ENCODE results near the gene CYP2F1.
"Not testable (repeated sequence)": the region's sequence is repeated elsewhere in the genome, so short reads cannot be mapped to it uniquely, and the experiment has no call there.

Gene CYP2F1

DNA sequence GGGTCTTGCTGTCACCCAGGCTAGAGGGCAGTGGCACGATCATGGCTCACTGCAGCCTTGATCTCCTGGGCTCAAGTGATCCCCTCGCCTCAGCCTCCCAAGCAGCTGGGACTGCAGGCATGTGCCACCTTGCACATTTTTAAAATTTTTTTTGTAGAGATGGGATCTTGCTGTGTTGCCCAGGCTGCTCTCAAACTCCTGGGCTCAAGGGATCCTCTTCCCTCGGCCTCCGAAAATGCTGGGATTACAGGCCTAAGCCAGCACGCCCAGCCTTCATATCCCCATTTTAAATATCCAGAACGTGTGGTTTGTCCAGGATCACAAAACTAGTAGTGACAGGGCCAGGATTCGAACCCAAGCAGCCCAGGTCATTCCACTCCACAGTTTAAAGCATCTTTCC, 13.1 kb downstream of the CYP2F1 start:
- not testable (repeated sequence) for DNase-seq

DNA sequence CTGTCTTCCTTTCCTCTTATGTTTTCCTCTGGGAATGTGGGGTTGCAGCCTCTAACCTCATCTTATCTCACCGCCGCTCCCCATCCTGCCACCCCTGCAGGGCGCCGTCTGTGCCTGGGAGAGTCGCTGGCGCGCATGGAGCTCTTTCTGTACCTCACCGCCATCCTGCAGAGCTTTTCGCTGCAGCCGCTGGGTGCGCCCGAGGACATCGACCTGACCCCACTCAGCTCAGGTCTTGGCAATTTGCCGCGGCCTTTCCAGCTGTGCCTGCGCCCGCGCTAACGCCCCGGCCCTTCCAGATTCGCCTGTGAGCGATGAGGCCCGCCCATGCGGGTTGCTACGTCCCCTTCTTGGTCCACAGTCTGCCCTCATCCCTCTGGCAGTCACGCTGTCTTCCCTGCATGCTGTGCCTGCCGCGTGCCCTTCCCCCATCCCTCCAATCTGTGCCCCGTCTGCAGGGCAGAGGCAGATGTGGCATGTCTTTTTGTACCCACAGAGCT, 13.6 kb downstream of the CYP2F1 start:
- not testable (repeated sequence) for DNase-seq

DNA sequence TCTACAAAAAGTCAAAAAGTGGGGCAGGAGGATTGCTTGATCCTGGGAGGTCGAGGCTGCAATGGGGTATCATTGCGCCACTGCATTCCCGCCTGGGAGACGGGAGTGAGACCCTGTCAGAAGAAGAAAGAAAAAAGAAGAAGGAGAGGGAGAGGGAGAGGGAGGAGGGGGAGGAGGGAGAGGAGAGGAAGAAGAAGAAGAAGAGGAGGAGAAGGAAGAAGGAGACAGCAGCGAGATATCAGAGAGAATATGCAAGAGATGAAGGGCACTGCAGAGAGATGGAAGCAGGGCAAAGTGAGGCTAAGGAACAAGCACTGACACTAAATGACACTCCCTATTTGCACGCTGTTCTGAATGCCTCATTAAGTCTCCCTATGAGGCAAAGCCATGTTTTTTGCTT, 14.5 kb downstream of the CYP2F1 start:
- no peak for DNase-seq

DNA sequence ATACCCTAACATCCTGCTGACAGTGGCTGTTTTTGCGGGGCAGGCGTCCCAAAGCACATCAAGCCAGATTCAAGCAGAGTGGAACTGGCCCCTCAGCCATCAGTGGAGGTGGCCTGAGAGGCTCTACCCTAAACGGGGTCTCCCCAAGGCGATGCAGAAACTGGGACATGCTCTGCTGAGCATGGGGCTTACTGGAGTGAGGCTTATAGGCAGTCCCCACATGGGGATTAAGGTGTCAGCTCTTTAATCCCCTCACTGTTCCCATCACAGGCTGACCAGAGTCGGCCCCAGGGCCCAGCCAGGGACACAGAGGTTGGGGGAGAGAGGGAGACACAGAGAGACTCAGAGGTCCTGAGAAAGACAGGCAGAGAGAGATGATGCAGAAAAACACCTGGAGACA, 17.0 kb downstream of the CYP2F1 start:
- DNase-seq, result no peak

DNA sequence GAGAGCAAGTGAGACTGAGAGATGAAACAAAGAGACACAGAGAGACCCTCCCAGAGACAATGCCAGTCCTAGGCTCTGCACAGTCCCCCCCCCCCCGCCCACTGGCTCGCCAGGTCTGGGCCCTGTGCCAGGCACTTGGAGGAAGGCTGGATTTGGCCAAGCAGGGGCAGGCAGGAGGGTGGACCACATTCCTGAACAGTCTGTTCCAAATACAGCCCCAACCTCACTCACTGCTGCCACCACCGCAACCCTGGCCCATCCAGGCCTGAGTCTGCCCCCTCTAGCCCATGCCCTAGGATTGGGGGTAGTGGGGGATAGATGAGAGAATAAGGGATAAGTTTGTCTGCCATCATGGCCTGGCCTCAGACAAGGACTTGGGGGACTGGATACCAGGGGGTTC, 19.0 kb downstream of the CYP2F1 start:
- DNase-seq, result no peak

DNA sequence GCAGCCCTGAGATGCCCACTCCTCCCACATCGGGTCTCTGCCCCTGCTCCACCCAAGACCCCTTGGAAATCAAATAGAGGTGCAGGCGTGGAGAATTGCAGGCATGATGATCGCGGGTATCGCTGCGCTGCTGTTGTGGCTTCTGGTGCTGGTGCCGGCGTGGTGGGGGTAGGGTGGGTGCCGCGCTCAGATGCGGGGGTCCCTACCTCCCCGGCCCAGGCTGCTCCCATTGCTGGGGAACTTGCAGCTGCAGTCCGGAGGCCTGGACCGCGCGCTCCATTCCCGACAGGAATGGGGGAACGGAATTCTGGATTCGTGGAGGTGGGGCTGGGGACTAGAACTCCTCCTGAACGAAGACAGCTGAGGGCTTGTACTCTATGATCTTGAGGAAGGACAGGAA, 20.4 kb downstream of the CYP2F1 start:
- DNase-seq, result no peak

DNA sequence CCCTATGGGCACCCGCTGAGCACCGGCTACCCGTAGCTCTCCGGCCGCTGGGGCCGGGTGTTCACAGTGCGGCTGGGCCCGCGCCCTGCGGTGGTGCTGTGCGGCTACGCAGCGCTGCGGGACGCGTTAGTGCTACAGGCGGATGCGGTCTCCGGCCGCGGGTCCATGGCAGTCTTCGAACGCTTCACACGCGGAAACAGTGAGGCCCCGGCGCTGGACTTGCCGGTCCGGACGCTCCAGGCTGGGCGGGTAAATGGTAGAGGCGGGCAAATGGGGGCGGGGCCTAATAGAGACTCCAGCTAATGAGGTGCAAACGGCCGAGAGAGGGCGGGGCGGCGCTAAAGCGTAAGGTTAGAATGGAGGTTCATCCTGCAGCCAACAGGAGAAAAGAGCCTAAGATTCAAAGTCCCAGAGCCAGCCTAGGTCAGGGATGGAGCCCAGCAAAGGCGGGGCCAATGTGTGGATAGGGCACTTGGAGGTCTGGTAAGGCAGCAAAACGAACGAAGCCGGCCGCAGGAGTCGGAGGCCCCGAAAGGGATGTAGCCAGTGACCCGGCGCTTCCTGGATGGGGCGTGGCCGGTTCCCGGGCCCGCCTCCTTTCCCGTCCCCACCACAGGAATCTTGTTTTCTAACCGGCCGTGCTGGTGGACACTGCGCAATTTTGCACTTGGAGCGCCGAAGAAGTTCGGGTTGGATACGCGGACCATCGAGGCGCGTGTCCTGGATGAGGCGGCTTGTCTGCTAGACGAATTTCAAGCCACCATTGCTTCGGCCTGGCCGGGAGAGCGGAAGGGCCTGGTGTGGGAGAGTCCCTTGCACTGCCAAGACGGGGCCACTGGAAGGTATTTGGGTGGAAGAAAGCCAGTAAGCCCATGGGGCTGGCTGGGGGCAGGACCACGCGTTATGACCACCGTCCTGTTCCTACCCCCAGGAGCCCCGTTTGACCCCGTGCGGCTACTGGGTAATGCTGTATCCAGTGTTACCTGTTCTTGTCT, 21.5 kb downstream of the CYP2F1 start:
- not testable (repeated sequence) for DNase-seq

DNA sequence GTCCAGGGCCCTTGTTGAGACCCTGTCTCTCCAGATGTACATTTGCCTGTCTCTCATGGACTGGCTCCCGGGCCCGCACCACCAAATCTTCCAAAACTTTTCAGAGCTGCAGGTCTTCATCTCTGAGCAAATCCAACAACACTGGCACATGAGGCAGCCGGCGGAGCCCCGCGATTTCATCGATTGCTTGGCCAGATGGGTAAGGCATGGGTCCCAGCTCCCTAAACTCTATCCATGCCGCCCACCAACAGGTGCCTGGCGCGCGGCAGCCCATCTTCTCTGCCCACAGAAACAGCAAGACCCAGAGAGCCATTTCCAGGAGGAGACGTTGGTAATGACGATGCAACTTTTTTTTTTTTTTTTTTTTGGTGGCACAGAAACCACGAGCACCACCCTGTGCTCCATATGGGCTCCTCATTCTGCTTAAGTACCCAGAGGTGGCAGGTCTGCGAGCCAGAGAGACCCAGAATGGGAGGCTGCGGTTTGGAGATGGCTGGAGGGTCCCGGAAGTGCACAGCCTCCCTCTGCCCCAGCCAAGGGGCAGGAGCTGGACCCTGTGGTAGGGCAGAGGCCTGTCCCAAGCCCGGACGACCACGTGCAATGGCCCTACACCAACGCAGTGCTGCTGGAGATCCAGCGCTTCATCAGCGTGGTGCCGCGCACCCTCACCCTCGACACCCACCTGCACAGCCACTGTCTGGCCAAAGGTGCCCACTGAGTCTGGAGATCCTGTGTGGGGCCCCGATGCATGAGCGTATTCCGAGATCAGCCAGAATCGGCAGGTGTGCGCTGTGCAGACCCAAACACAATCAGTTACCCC, 22.6 kb downstream of the CYP2F1 start:
- no peak for DNase-seq

DNA sequence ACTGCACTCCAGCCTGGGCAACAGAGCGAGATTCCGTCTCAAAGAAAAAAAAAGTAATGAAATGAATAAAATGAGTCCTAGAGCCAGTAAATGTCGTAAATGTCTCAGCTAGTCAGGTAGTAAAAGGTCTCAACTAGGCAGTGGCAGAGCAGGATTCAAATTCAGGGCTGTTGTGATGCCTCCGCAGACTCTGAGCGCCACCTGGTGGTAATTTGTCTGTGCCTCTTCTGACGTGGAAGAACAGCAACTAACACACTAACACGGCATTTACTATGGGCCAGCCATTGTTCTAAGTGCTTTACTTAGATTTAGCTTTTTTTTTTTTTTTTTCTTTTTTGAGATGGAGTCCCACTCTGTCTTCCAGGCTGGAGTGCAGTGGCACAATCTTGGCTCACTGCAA, 30.2 kb downstream of the CYP2F1 start:
- DNase-seq, result peak; percentile 19

DNA sequence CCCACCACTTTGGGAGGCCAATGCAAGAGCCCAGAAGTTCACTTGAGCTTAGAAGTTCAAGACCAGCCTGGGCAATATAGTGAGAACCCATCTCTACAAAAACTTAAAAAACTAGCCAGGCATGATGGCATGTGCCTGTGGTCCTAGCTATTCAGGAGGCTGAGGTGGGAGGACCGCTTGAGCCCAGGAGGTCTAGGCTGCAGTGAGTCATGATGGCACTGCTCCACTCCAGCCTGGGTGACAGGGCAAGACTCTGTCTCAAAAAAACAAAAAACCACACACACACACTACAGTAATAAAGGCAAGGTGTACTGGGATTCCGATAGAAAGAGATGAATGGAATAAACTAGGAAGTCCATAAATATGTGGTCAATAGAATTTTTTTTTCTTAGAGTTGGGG, 35.6 kb downstream of the CYP2F1 start:
- DNase-seq, result no peak

DNA sequence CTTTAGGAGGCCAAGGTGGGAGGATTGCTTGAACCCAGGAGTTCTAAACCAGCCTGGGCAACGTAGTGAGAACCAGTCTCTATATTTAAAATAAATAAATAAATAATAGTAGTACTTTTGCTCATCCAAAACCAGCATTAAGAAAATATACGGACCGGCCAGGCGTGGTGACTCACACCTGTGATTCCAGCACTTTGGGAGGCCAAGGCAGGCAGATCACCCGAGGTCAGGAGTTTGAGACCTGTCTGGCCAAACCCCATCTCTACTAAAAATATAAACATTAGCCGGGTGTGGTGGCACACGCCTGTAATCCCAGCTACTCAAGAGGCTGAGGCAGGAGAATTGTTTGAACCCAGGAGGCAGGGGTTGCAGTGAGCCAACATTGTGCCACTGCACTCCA, 36.8 kb downstream of the CYP2F1 start:
- not testable (repeated sequence) for DNase-seq

DNA sequence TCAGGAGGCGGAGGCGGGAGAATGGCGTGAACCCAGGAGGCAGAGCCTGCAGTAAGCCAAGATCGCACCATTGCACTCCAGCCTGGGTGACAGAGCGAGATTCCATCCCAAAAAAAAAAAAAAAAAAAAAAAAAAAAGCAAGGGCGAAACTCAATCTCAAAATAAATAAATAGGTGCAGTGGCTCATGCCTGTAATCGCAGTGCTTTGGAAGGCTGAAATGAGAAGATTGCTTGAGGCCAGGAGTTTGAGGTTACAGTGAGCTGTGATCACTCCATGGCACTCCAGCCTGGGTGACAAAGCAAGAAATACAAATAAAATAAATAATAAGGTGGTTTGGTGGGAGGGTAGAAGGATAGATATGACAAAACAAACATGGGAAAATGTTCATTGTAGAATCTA, 39.8 kb downstream of the CYP2F1 start:
- DNase-seq, result no peak

DNA sequence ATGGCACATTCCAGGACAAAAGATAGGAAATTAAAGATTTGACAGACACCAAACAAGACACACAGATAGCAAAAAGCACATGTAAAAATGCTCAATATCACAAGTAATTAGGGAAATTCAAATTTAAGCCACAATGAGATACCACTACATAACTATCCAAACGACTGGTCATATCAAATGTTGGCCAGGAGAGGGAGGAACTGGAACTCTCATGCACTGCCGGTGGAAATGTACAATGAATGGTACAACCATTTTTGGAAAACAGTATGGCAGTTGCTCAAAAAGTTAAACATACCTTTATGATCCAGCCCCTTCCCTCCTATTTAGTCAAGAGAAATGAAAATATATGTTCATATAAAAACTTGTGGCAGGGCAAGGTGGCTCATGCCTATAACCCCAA, 42.0 kb downstream of the CYP2F1 start:
- no peak for DNase-seq

DNA sequence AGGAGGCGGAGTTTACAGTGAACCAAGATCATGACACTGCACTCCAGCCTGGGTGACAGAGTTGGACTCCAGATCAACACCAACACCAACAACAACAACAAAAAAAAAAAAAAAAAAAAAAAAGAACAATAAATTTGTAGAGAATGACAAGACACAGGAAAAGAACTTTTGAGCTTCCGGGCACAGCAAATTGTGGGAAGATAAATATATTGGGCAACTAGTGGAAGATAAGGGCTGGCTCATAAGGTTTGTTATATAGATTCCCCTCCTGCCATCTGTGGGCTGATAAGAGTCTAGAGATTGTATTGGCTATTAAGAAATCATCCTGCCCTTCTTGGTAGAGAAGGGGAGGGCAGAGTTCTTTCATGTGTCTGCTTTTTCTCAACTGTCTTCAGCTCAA, 45.6 kb downstream of the CYP2F1 start:
- DNase-seq, result no peak

DNA sequence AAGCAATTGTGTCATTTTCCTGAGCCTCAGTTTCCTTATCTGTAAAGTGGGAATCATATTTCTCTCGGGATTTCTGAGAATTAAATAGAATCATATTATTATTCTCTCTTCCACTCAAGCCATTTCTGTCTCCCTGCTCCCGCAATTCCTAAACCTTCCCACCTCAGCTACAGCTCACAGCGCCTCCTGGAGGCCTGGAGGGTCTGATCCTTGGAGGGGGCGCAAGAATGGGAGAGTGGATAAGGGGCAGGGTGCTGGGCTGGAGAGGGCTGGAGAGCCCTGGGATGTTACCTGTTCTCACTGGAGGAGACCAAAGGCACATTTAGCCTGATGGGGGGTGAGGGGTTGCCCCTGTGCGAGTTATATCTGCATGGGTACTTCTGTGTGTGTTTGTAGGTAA, 47.7 kb downstream of the CYP2F1 start:
- no peak for DNase-seq

DNA sequence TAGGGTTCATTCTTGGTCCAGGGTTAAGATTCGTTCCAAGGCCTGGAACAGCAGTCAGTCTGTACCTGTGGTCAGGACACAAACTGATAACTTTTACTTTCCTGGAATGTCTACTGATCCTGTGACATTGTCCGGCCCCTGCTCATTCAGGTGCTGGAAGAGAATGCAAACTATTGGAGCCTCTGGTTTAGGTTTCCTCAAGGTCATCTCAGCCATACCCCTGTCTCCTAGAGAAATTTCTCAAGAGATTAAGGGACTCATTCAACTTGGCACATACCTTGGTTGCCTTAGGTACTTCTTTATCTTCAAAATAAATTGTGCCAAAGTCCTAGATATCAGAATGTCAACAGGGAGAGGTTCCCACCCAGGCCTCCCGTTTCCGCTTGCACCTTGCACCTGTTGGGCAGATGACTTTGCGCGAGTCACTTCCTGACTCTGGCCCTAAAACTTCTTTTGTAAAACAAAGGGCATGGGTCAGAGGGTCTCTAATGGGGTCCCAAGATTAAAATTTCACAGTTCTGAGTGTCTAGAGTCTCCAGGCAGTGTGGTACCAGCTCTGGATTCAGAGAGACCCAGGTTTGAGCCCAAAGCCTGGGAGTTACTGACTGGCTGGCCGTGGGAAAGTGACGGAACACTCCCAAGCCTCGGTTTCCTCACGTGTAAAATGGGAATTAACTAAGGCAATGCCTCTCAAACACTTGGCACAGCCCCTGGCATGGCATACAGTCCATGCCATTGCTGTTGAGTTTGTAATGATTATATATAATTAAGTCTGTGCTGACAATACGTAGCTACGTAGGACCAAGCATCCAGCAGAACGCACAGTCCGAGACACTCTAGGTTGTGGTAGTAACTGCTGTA, 52.9 kb downstream of the CYP2F1 start:
- no peak for DNase-seq

DNA sequence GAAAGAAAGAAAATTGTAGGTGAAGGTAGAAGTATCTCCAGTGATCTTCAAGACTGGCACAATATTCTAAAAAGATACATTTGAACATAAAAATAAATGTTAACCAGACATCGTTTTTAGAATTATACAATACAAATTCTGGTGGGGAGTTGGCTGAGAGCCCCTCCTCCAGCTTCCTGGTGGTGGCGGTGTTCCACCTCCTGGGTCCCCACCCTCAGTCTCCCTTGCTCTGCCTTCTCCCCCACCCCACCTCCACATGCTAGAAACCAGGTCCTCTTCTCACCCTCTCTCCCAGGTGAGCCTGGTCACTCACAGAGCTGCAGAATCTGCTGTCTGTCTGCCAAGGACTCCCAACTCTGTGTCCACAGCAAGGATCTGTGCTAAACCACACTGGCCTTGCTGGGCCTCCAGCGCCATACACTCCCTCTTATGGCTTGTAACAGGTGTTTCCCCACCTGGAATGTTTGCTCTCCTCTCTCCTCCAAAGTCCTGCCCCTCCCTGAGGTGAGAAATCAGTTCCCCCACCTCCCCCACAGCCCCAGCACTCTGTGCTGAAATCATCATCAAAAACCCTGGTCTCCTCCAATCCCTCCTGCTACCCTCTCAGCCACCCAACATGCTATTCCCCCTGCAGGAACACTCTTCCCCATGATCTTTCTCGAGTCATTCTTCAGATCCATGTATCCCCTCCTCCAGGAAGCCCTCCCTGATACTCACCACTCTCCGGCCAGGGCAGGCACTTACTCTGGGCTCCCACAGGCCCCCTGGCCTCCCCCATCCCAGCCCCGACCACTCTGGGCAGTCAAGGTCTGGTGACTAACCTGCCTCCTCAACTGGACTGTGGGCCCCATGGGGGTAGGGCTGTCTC, 58.3 kb downstream of the CYP2F1 start:
- DNase-seq, result no peak

DNA sequence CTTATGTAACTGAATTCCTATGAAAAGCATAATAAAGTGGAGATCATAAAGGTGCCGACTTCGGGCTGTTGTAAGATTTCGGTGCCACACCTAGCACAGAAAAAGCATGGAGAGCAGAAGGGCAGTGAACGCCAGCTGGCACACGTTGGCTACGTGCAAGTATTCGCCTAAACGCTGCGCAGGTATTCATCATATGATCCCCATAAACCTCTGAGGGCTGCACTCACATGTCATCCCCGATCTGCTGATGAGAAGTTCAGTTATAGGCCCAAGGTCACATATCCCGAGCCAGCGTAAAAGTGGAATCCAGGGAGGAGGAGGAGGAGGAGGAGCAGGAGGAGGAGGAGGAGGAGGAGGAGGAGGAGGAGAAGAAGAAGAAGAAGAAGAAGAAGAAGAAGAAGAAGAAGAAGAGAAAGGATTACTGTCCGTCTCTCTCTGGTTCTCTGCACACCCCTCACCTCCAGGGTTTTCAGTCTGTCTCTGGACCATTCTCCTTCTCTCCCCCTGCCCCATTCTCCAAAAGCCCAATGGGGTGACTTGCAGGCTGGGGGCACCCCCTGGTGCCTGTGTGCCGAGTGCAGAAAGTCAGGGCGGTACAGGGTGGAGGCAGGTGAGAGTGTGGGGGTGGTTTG, 60.2 kb downstream of the CYP2F1 start:
- no peak for DNase-seq

DNA sequence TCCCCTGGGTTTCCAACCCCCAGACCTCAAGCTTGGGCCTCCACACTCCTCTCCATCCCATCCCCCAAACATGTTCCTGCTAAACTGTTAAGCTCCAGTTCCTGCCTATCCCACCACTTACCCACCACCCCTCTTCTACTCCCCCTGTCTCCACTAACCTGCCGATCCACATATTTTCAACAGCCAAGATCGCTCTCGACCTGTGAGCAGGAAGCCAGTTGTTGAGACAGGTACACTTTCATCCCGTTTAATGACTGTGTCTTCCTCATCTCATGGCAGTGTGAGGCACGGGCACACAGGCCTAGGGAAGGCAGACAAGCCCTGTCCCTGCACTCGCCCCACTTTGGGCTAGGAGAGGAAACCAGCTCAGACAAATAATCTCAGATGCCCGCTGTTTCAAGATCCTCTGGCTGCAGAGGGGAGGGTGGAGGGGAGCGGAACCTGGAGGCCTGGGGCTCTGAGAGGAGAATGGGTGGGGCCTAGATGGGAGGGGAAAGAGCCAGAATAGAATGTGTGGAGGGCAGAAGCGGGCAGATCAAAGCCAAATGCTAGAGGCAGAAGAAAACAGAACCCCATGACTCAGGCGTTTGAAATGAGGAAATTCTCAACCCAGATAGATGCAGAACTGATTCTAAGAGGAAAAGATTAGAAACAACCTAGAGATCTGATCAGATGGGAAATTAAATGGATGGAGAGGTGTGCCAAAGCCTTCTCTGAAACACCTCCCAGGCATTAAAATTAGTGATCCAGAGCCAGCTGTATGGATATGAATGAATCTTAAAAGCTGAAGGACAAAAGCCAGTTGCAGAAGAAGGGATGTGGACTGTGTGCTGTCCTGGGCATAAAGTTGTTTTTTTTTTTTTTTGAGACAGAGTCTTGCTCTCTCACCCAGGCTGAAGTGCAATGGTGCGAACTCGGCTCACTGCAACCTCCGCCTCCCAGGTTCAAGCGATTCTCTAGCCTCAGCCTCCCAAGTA, 61.9 kb downstream of the CYP2F1 start:
- DNase-seq, result no peak
